ENCODE measurements around the gene MAFF.
A peak's percentile ranks its signal among the peaks of the same experiment; 100 is the strongest.

MAFF gene

DNA sequence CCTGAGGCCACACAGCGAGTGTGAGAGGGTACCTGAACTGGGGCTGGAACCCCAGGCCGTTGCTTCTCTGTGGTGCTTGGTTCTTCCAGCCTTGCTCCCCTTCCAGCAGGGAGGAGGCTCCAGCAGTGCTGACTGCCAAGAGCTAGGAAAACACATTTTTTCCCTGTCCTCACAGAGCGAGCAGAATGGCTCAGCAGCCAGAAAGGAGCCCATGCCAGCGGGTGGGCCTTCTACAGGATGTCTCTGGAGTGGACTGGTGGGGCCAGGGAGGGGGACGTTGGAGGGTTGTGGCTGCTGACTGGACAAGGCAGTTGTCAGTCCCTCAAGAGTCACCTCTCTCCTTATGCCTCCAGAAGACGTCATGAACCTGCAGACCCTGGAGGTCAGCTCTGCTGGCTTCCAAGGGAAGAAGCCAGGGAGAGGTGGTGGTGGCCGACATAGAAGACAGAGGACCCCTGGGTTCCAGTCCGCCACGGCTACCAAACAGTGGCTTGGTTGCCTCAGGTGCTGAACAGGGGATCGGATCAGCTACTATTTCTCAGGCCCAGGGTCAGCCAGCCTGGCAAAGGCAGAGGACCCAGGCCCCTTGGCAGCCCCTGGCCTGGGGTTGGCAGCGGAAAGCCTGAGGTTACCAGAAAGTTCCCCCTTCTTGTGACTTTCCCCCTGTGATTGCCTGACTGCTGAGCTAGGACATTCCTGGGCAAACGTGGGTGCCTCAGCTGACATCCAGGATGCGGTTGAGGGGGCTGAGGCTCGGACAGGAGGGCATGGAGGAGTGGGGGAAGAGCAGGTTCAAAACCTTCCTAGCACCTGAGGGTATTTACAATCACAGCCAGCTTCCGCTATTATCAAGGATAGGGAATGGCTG lies 3.7 kb downstream of the MAFF start:
- peak; percentile 88 for DNase-seq

DNA sequence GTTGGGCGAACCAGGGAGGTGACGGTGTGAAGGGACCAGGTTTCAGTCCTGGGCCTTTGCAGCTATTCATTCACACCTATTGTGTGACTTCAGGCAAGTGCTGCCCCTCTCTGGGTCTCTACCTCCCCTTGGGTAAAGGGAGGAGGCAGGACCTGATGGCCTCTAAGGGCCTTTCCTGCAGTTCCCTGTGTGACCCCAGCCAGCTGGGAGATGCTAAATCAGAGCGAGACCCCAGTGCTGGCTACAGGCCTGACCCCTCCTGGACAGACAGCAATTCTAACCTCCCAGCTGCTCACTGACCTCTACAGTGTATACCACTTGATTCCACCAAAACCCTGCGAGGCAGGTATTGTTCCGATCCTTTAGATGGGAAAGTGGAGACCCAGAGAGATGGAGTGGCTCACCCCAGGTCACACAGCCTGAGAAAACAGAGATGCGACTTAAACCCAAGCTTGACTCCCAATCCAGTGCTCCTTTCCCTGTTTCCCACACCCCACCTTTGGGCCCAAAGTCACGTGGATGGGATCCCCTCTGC lies 6.2 kb downstream of the MAFF start:
- no peak for DNase-seq

DNA sequence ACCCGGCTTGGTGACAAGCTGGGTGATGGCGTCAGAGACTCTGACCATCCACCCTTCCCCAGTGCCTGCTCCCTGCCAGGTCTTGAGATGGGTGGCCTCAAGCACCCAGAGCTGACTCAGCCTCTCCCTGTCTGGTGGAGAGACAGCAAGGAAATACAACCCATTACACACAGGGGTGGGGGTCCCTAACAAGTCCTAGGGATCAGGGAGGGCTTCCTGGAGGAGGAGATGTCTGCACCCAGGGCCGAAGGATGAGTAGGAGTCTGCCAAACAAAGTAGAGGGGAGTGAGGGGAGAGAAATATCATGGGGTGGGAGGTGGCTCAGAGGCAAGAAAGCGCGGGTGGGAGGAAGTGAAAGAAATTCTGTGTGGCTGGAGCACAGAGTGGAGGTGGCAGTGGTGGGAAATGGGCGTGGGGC lies 6.8 kb downstream of the MAFF start:
- DNase-seq = no peak

DNA sequence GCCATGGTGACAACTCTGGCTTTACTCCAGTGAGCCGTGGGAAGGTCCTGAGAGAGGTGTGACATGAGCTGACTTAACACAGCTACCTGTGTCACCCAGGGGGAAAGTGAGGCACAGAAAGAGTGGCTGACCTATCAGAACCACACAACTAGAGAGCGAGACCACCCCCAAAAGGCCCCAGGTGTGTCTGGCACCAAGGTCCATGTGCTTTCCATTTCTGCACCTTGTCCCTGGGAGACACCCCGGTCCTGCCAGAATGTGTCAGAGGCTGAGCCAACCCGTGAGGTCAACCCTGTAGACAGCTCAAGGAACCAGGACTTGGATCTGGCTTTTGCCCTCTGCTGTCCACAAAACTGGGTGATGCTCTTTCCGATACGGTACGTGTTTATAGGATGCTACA lies 9.8 kb downstream of the MAFF start:
- DNase-seq = no peak

DNA sequence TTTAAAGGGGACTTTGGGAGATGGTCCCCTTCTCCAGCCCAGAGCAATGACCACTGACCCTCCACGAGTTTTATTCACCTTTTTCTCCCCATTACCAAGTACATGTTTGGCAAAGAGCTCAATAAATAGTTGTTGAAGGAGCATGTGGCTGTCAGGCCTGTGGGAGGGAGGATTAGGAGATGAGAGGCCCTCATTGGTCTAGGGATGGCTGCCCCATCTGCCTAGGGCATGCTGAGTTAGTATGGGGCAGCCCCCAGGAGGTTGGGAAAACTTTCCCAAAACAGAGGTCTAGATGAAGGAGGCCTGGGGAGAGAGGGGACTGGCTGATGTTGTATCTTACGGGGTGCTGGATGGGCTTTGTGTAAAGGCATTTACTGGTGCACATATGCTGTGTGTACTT lies 10.6 kb downstream of the MAFF start:
- no peak for DNase-seq

DNA sequence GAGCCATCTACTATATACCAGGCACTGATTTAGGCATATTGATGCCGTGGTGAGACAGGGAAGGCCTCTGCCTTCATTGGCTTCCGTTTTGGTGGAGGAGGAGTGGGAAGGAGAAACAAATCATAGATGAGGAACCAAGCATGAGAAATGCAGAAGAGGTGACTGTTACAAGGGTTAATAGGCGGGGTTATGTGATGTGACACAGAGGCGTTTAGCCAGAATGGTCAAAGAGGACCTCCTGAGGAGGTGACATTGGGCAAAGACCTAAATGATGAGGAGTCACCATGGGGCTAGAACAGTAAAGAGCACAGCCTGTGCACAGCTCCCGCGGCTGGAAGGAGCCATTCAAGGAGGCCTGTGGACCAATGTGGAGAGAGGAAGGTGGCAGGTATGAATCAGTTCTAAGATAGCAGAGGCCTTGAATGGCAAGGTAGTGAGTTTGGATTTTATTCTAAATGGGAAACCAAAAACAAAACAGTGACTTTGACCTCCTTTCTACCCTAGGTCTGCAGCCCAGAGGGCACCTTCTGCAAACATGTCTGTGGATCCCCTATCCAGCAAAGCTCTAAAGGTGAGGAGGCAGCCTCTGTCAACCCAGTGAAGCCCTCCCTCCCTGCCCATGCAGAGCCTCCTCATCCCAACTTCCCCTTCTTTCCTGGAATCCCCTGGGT lies 11.7 kb downstream of the MAFF start:
- no peak for DNase-seq

DNA sequence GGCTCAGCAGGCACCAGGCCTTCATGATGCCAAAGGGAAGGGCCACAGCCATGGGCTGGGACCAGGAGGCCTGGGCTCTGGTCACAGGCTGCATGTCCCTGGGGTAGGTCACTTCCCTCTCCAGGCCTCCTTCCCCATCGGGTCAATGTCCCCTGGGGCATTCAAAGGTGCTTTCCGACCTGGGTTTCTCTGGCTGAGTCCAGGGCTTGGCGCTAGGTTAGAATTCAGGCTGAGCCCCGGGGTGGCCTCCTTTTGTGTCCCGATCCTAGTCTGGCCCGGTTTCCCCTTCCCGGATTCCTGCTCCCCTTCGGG lies 12.2 kb downstream of the MAFF start:
- DNase-seq = no peak

DNA sequence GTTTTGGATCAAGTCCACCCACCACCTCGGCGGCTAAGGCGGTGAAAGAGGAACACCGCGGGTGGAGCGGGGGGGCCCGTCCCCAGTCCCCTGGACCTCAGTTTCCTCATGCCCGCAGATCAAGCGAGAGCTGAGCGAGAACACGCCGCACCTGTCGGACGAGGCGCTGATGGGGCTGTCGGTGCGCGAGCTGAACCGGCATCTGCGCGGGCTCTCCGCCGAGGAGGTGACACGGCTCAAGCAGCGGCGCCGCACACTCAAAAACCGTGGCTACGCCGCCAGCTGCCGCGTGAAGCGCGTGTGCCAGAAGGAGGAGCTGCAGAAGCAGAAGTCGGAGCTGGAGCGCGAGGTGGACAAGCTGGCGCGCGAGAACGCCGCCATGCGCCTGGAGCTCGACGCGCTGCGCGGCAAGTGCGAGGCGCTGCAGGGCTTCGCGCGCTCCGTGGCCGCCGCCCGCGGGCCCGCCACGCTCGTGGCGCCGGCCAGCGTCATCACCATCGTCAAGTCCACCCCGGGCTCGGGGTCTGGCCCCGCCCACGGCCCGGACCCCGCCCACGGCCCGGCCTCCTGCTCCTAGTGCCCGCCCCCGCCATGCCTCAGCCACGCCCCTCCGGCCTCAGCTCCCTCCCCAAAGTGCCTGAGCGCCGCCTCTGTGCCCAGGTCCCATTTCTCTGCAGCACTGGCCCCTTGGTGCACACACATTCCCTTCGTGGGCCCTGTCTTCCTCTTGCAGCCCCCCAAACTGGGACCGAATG lies 12.7 kb downstream of the MAFF start:
- DNase-seq = peak; percentile 65

DNA sequence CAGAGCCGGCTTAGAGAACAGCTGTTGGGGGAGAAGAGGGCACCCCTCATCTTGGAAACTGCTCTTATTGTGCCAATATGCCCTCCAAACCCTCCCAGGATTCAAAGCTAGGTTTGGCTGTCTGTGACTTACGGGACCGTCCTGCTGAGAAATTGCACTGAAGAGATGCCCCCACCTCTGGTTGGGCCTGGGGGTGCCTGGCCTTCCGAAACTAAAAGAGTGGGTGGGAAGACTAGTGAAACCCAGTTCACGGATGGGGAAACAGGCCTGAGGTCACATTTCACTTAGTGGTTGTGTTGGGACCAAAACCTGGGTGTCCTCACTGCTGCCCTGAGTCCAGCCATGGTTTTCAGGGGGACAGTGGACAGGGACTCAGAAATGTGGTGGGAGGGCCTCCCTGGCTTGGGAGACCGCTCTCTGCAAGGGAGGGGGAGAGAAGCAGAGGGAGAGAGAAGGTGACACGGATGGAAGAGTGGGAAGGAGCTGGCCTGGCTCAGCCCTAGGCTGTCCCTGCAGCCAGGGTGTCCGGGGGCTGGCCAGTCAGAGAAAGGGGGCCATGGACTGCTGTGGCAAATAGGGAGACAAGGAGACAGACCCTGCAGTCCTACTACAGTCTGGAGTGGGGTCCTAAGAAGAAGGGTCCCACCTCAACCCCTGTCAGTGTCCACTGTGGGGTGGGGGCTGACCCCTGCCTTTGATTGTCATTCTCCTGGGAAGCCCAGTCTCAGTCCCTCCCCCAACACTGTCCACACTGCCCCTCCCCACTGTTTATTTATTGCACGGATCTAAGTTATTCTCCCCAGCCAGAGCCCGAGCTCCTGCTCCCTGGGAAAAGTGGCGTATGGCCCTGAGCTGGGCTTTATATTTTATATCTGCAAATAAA lies 13.6 kb downstream of the MAFF start:
- no peak for DNase-seq

DNA sequence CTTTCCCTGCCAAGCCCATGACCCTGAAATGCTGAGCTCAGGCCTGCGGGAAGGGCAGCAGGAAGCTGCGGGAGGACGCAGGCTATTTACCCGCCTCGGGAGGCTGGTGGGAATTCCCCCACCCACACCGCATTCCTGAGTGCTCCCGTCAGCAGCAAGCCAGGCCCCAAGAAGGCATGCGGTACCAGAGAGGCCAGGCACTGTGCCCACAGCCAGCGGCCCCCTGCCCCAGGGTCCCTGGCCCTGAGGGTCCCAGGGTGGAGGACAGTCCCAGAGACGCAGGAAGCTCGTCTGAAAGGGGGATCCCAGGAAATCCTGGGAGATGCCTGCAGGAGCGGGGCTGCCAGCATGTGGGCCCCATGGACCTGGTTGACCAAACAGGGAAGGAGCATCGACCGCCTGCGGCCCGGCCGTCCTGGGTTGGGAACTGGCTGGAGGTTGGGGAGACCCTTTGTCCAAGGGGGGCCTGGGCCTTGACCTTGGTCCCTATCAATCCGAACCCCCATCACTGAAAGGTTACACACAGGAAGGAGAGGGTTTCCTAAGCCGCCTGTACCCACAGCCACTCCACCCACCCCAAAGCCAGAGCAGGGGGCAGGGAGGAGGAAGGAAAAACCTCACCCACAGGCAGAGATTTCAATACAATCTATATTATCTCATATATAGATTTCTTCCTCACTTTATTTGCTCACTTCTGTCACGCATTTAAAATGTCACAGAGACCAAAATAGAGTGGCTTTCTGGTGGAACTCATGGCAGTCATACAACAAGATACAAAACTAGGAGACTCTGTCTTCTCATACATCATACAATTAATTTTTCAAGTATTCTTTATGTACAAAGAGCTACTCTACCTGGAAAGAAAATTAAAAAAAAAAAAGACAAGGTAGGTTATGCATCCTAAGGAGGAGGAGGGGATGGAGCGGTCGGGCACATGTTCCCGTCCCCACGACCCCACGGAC lies 17.1 kb downstream of the MAFF start:
- DNase-seq = peak; percentile 89

DNA sequence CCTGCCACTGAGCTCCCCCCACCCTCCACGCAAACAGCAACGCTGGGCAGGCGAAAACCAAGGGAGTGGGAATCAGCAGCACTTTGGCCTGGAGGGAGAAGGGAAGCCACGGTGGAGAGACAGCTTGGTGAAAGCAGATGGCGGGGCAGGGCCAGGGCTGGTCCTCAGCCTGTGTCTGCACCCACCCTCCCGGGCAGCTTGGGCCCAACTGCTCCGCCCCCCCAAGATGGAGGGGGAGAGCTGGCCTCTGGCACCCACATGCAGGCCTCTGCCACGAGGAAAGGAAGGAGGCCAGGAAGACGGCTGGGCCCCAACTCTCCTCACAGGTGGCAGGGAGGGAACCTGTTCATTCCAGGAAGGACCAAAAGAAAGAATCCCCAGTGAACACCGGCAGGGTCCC lies 17.8 kb downstream of the MAFF start:
- no peak for DNase-seq

DNA sequence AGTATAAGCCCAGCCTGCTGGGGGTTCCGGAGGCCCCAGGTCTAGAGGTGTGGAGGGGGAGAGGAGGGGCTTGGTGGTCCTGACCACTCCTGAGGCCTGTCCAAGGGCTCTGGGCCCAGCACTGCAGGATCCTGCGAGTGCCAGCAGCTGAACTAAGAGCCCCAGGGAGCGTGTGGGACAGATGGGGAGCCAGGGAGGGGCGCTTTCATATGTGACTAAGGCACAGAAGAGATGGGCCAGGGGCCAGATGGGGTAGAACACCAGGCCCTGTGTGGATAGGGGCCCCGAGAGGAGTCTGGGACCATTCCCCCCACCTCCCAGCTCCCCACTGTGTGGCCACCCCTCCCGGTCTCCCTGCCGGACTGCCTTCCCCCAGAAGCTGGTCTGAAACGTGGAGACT lies 18.4 kb downstream of the MAFF start:
- DNase-seq = no peak

DNA sequence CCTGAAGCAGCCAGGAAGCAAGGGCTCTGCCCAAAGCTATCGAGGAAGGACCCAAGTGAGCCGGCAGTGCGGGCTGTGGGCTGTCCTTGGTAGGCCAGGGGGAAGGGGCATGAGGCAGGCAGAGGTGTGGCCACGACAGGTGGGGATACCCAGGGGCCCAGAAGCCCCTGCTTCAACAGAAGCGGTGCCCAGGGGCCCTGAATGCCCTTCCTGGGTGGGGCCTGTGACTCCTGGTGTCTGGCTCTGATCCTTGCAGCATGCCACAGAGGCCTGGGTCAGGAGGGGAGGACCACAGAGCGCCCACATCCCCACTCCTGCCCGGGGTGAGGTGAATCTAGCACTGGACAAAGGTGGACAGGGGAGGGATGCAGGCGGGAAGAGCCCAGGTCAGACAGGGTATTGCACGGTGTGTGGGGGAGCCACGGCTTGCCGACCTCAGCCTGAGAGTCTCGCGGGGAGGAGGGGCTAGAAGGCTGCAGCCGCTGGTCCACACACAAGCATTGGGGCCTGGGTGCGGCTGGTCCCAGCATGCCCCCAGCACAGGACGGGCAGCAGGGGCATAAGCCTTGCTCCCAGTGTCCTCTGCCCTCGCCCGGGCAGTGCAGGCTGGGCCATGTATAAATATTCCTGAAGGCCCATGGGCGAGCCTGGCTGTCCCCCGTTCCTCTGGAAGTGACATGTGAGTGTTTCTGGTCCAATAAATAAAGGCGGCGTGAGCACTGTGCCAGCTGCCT lies 19.0 kb downstream of the MAFF start:
- DNase-seq = no peak

DNA sequence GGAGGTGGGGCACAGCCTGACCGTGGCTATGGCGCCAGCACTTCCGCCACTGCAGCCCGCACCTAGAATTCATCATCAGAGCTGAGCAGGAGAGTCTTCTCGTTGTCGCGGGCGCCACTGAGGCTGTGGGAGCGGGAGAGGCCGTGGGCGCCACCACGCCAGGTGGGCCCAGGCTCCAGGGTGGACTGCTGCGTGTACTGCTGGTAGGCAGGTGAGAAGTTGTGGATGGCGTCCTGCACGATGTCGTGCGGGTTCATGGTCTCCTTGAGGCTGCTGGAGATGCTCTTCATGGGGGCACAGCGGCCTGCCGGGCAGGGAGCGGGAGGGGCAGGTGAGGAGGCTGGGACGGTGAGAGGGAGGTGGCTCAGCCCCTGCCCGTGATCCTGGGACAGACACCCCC lies 19.6 kb downstream of the MAFF start:
- DNase-seq = no peak

DNA sequence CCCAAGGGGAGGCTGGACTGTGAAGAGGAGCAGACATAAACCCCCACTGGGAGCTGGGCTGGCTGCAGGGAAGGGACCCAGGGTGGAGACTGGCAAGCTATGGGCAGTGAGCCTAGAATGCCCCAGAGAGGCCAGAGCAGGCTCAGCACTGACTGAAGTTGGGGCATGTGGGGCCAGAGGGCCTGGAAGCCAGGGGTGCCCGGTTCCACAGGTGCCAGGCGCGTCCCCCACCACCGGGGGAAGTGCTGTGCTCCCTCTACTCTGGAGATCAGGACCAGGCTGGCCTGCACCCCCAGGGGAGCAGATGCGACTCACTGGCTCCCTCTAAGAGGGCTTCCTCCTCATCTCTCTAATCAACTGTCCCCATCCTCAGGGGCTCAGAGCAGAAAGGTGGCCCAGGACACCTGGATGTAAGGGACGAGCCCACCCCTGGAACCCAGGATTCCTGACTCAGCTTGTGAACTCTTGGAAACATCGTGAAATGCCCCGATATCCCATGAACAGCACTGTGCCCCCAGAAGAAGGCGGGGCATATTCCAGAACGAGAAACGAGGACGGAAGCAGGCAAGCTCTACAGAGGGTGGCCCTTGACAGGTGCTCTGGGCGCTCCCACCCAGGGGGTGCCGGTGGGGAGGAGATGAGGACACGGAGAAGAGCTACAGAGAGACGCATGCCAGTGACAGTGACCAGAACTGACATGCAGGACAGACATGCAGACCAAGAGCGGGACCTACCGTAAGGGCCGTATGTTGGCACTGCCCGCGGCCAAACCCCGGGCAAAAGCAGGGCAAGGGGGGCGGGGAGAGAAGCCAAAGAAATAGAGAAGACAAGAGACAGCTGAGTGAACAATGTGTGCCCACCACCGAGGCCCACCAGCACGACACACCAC lies 20.4 kb downstream of the MAFF start:
- no peak for DNase-seq

DNA sequence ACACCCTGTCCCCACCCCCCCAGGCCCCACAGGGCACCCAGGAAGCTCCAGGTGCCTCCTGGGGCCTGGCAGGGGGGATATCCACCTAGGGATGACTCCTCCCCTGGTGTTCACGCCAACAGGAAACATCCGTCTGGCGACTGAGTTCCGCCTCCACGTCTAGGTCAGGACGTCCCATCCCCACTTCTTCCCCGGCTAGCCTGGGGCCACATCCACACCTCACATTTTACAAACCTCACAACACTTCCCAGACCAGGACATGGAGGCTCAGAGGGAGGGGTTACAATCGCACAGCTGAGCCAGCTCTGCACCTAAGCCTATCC lies 21.0 kb downstream of the MAFF start:
- no peak for DNase-seq

DNA sequence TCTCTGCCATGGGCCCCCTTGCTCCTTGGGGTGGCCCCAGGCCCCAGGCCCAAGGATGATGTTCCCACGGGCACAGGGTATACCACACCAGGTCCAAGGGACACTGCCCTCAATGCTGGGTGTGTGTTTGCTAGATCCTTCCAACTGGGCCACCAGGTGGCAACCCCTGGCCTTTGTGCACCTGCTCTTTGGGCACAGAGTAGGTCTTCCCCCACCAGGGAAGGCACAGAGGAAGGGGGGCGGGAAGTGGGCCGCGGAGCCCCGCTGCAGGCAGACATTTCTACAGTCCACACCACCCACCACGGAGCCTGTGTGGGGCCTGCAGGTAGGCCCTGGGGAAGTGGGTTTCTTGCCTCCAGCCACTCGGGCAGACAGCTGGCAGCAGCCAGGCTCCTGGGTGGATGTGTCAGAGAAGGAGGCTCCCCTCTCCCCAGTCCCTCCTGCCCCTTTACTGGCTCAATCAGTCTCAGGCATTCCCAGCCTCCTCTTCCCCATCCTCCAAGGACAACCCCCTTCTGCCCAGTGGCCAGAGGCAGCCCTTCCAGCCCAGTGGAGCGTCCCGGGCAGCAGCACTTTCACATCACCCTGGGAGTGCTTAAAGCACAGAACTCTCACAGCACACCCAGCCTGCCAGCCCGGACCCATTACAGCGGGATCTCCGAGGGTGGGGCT lies 21.6 kb downstream of the MAFF start:
- no peak for DNase-seq

DNA sequence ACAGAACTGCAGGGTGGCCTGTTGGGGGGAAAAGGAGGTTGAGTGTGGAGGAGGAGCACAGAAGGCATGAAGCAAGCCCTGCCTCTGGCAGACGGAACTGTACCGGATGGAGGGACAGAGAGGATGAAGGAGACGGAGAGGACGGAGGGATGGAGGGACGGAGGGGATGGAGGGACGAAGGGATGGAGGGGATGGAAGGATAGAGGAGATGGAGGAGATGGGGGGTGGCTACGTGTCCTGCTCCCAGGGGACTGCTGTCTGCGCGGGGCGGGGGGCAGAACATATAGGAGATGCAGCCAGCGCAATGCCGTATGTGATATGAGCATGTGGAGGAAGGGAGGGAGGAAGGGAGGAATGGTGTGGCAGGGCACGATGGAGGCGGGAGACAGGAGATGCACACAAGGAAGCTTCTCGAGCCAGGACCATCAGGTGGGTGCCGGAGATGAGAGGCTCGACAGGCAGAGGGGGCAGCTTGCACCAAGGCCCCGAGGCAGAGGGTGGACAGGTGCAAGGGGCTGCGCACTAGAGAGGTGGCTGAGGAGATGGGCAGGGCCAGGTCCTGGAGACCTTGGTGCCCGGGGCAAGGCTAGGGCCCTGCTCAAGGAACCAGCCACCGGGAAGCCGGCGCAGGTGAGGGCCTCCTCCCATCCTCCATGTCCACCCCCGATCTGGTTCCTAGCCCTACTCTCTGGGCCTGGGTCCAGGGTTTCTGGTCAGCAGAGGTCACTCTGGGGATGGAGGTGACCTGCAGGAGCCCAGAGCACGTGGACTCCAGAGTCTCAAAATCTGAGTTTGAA lies 25.3 kb downstream of the MAFF start:
- DNase-seq = no peak
